NOMO-1 (cell line): Measurements from ENCODE around the gene GFAP.

Source experiments
- DNase-seq, 2 experiments: peaks; one replicate each; lab custom pipeline; 2025; ENCODE audit not compliant: unreplicated experiment in 2 of 2; lab: John Stamatoyannopoulos, UW

The GFAP gene

DNA sequence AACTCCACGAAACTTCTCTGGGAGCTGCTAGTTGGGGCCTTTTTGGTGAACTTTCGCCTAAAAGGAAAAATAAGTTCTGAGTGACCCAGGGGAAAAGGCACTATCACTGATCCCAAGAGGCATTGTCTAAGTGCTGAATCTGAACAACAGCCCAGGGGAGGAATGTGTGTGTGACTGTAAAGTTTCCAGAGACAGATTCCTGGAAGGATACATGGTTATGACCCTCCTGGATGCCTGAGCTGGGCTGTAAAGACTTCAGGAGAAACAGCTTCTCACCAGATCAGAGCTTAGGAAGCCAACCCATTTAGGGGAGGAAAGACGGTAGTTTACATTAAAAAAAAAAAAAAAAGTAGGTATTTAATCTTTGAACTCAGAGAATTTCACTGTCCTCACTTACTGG, 47.5 kb downstream of the GFAP start:
- no peak for DNase-seq

DNA sequence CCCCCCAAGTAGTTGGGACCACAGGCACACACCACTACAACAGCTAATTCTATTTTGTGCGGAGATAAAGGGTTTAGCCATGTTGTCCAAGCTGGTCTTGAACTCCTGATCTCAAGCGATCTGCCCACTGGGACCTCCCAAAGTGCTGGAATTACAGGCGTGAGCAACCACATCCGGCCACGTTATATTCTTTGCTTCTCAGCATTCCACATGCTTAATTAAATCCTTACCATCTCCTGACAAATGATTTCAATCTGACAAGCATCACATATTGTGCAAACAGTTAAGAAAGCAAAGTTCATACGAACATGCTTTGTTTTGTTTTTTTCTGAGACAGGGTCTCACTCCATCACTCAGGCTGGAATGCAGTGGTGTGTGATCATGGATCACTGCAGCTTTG, 49.4 kb downstream of the GFAP start:
- DNase-seq = no peak

- DNase-seq = peak; percentile 56 to 57
Measured at GRCh38 chr17:44865231-44865660, 50.1 kb downstream of the GFAP start.

- DNase-seq = no peak
Measured at GRCh38 chr17:44864831-44865230, 50.5 kb downstream of the GFAP start.

- DNase-seq = no peak
Measured at GRCh38 chr17:44863061-44863918, 52.0 kb downstream of the GFAP start.

GRCh38 chr17:44862278-44862914, 52.9 kb downstream of the GFAP start:
- DNase-seq = no peak

DNA sequence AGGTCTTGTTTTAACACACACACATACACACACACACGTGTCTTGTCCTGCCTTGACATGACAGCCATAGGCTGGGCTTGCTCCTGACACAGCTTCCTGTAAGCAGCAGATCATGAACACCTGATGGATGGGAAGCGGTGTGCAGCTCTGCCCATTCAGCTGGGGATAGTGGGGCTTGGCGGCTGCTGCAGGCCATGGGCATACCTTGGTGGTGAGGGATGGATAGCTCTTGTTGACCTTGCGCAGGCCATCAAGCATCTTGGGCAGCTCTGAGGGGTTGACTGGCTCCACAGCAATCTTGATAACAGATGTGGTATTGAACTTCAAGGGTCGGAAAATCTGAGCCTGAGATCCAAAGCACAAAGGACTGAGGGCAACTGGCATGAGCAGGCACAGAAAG, 55.6 kb downstream of the GFAP start:
- no peak for DNase-seq

DNA sequence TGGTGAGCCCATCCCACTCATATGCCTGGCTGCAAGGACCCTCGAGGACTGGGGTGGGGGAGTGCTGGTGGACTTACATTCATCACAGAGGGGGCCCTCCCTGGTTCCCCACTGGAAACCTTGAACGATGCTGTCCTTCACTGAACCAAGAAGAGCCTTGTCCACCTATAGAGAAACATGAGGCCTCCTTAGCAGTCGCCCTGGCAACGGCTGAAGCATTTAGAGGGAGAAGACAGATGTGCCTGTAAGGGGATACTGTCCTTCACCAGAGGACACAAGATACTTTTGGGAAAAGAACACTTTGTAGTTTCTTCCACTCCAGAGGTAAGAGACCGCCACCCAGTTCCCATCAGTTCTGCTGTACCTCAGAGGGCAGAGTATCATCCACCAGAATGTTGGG, 61.1 kb downstream of the GFAP start:
- no peak for DNase-seq
